Measurements from ENCODE around the gene NFE2L1.

DNA sequence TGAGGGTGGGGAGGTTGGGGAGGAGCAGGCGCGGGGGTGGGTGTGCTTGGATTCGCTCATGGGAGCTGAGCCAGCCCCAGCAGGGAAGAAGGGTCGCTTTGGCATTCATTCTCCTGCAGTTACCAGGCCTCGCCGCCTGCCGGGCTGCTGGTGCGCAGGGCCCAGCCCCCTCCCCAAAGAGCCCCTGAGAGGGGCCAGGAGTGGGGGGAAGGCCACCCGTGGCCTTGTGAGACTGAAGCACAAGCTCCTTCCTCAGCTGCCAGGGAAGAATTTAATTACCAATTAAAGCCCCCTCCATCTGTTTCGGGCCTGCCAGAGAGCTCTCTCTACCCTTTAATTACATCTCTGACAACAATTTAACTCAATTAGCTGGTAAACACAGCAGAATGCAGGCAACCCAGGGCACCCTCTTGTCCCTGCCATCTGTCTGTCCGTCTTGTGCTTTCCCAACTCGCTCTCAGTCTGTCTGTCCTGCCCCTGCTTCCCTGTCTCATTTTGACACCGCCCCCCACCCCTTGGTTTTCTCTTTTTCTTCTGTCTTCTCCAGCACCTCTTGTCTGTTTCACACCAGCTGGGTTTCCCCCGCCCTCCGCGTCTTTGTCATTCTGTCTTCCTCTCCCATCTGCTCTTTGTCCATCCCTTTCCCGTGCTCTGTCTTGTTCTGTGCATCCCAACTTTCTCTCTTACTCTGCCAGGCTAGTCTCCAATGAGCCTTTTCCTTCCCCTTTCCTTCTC, 44.6 kb upstream of the NFE2L1 start:
- TF ChIP-seq POLR2AphosphoS5 (IDR thresholded peaks at IDR 0.05; ENCODE audit: low read depth, low read length) (no peak), POLR2A (IDR thresholded peaks at IDR 0.05; ENCODE audit: low read depth, low read length) (no peak), TAF1 (IDR thresholded peaks at IDR 0.05; ENCODE audit: borderline replicate concordance, low read depth, low read length) (no peak)
